Heart right ventricle (tissue), 16 donors: ENCODE measurements around the gene RILPL1. TPM values are rescaled to one million over a fixed set of nuclear protein-coding genes. Genes with fewer than 3 reads are reported as not detected.

ENCODE experiments used
- ATAC-seq, 8 donors: fragments of 200-7000 bp; cut with Tn5 transposase; one replicate each; pipeline ENCODE4 v1.9.1; 2020; ENCODE audit warnings: mild to moderate bottlenecking in 8 of 8, moderate library complexity in 8 of 8, moderate number of reproducible peaks in 1 of 8
- DNase-seq, 2 donors: peaks; one replicate each; pipeline ENCODE4 v3.0.0-alpha.2; 2020
- H3K27ac ChIP-seq, 10 donors: fragments of 200-600 bp; sonication (generic) in 2 of 10; one replicate each; pipeline versions ENCODE4 v1.5.0 to v1.8.0; 2020 to 2022; ENCODE audit warnings: mild to moderate bottlenecking in 3 of 10
- H3K27me3 ChIP-seq, 7 donors: fragments of 200-600 bp; one replicate each; pipeline ENCODE4 v1.8.0; 2021 to 2022; ENCODE audit warnings: mild to moderate bottlenecking in 2 of 7
- H3K36me3 ChIP-seq, 9 donors: fragments of 200-600 bp; sonication (generic) in 1 of 9; one replicate each; pipeline versions ENCODE4 v1.5.0 to v1.8.0; 2020 to 2022; ENCODE audit warnings: mild to moderate bottlenecking in 2 of 9
- H3K4me1 ChIP-seq, 9 donors: fragments of 200-600 bp; sonication (generic) in 1 of 9; one replicate each; pipeline versions ENCODE4 v1.5.0 to v1.8.0; 2020 to 2022; ENCODE audit warnings: mild to moderate bottlenecking in 4 of 9
- H3K4me3 ChIP-seq, 10 donors: fragments of 200-600 bp; sonication (generic) in 2 of 10; one replicate each; pipeline versions ENCODE4 v1.5.0 to v1.8.0; 2020 to 2022; ENCODE audit warnings: mild to moderate bottlenecking in 7 of 10, moderate library complexity in 2 of 10
- H3K9me3 ChIP-seq, 11 donors: fragments of 200-600 bp in 10 of 11; sonication (generic) in 2 of 11; one replicate each; pipeline versions ENCODE4 v1.5.0 to v1.8.0; 2013 to 2022; ENCODE audit warnings: mild to moderate bottlenecking in 2 of 11, control low read depth in 1 of 11, moderate library complexity in 1 of 11
- WGBS, 2 donors: extraction: QIAGEN DNeasy Blood & Tissue Kit; methylation state at CpG; one replicate each; pipeline ENCODE4 v1.1.7; 2013; ENCODE audit warnings: inconsistent platforms in 1 of 2; 5-methylcytosine and 5-hydroxymethylcytosine counted together
- intact Hi-C, 10 donors: fragments of 100-400 bp; cut with DNase I; formaldehyde crosslinking; loops; one replicate each; pipeline versions ENCODE4 v1.11.1 to v1.14.2; 2022
- polyA plus RNA-seq, 2 donors: library from polyadenylated mRNA; stranded (reverse); fragments of 200-250 nt; gene quantifications; one replicate each; pipeline ENCODE4 v1.2.3, GENCODE V29; 2013
- total RNA-seq, 10 donors: library from RNA; stranded (reverse); fragmentation: NEBNext Ultra II Directional in 3 of 10; extraction: Animal tissue kit (Norgen Biotek cat#: 25700) in 3 of 10; gene quantifications; one replicate each; pipeline versions ENCODE4 v1.2.1 to v1.2.4, GENCODE V29; 2021 to 2023
- TF ChIP-seq, protein P1 (sequence below), 9 donors: fragments of 200-600 bp; sonication (generic) in 2 of 9; IDR thresholded peaks; one replicate each; pipeline versions ENCODE4 v1.5.0 to v1.8.0; 2021 to 2022; ENCODE audit warnings: antibody characterized with exemption in 9 of 9, mild to moderate bottlenecking in 5 of 9, moderate library complexity in 1 of 9
- donor health status: Arrhythmogenic right ventricular cardiomyopathy.
- donor health status: ischemic (EF 13 %, LVEDD 7.1; RV severe dilation, severe dysfunction).
- donor health status: healthy with polysubstance abuse.
- donor health status: DM: no; HTN: yes; CAD: no.
- donor health status: DM: no; HTN: no; CAD: no.
- donor health status: ischemic (EF 25% LVEDD 6.9; RV normal size, moderate dysfunction).
- donor health status: ischemic (EF 25% LVEDD 5.7; RV mildly dilated, moderate dysfunction).
- donor health status: healthy.
- donor health status: DM: yes; HTN: yes; CAD: no.
- donor health status: Ischemic cardiomyopathy.
- donor health status: ischemic (EF 35%, LVEDD 5.7; RV mildly dilated, moderate dysfunction).
- donor health status: nonischemic (EF 11% LVEDD 7.7; RV severe dilation, severe dysfunction).
- donor health status: DM: yes; HTN: yes; CAD: no.
- donor health status: PGD.
- donor health status: ischemic (EF 29% LVEDD 5.4; RV normal size, mild dysfunction).
- donor health status: nonischemic (EF 23%, LVEDD 6.1; RV moderate dilation, normal function).

Gene RILPL1
- total and polyA plus RNA-seq, 12 donors = 71.4 to 132 (median 86.6) TPM

DNA sequence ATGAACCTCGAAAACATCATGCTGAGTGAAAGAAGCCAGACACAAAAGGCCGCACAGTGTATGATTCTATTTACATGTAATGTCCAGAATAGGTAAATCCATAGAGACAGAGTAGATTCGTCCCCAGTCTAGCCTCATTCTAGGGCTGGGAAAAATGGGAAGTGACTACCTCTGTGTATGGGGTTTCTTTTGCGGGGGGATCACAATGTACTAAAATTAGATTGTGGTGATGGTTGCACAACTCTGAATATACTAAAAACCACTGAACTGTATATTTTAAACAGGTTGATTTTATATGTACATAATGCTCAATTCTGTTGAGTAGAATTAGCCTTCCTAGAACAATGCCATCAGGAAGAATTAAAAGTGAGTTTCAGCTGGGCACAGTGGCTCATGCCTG lies 90.7 kb downstream of the RILPL1 start:
- ATAC-seq (no peak), DNase-seq (no peak)
- intact Hi-C loops = no loop called here
- Histone ChIP-seq H3K36me3 (no peaks in the 10 kb centered on the region), H3K4me1 (peaks cover 8 to 35% (median 28%) of the 10 kb centered on the region in 9 donors), H3K27ac (no peak overlapping the region), H3K9me3 (no peaks in the 10 kb centered on the region), H3K27me3 (no peaks in the 10 kb centered on the region), H3K4me3 (no peak overlapping the region)
- TF ChIP-seq, protein P1, sequence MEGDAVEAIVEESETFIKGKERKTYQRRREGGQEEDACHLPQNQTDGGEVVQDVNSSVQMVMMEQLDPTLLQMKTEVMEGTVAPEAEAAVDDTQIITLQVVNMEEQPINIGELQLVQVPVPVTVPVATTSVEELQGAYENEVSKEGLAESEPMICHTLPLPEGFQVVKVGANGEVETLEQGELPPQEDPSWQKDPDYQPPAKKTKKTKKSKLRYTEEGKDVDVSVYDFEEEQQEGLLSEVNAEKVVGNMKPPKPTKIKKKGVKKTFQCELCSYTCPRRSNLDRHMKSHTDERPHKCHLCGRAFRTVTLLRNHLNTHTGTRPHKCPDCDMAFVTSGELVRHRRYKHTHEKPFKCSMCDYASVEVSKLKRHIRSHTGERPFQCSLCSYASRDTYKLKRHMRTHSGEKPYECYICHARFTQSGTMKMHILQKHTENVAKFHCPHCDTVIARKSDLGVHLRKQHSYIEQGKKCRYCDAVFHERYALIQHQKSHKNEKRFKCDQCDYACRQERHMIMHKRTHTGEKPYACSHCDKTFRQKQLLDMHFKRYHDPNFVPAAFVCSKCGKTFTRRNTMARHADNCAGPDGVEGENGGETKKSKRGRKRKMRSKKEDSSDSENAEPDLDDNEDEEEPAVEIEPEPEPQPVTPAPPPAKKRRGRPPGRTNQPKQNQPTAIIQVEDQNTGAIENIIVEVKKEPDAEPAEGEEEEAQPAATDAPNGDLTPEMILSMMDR (IDR thresholded peaks at IDR 0.05) = no peak
- 68 to 91% methylated on average over 4 of the region's 4 CpGs for WGBS, 2 donors

DNA sequence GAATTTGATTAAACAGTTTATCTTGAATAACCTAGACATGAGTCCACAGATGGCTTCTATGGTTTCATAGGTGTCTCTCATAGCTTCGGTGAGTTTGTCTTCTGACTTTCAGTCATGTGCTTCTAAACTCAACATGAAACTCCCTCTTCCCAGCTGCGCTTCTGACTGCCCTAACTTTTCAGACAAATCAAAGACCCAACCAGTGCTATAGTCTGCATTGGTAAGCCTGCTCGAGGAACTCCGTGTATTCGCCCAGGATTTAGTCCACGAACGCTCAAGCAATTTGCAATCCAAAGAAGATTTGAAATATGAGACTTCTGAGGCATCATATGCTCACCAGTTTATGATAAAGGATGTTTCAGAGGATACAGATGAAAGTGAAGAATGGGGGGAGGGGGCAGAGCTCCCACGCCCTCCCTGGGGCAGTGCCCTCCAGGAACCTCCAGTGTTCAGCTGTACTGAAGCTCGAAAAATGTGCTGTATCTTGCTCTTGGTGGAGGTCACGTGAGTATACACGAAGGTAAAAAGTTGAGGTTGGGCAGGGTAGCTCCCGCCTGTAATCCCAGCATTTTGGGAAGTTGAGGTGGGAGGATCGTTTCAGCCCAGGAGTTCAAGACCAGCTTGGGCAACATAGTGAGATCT lies 91.9 kb downstream of the RILPL1 start:
- TF ChIP-seq, protein P1 (IDR thresholded peaks at IDR 0.05) = no peak
- ATAC-seq = no peak
- no peak overlapping the region for H3K4me3 ChIP-seq
- DNase-seq = no peak
- no peaks in the 10 kb centered on the region for H3K36me3 ChIP-seq
- intact Hi-C loops = no loop called here
- H3K27me3 ChIP-seq = no peaks in the 10 kb centered on the region
- H3K9me3 ChIP-seq = no peaks in the 10 kb centered on the region
- H3K27ac ChIP-seq = no peak overlapping the region
- peaks cover 8 to 42% (median 27%) of the 10 kb centered on the region in 9 donors for H3K4me1 ChIP-seq
- 90 to 92% methylated on average over 13 of the region's 13 CpGs for WGBS, 2 donors

DNA sequence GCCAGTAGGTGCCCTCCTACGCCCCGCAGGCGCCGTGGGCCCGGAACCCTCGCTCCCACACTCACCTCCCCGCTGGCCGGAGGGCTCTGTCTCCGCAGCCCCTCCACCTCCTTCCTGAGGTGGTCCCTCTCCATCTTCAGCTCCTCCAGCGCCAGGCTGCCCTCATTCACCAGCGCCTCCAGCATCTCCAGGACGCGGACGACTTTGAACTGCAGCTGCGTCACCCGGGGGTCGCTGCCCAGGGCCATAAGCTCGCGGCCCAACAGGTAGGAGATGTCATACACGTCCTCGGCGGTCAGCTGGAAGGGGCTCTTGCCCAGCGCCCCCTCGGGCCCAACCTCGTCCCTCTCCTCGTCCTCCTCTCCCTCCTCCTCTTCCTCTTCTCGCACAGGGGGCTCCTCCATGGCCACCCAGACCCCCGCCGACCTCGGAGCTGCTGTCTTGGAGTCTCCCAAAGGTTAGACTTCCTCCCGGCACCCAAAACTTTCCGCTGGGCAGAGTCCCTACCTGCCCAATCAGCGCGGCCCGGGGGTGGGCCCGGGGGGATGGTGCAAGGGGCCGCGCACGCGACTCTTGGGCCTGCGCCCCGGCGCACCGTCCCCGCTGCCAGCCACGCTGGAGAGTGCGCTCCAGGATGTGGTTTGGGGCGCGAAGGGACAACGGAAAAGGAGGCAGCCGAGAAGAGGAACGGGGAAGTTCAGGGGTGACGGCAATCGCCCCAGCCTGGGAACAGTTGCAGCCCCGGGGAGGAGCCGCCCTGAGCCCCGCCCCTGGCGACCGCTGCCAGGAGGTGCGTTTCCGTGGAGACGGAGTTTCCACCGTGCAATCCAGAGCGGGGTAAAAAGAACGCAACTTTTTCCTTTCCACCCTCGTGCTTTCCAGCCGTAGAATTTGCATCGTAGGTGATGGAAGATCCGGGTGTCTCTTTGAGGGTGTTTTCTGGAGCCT lies 97.2 kb downstream of the RILPL1 start, which contains the start of gene RILPL2:
Gene RILPL2, minus strand, starts transcription at position 668 of the 948 bp plus-strand sequence. Its CDS starts 264 bp downstream, at position 404.
- TF ChIP-seq, protein P1 (IDR thresholded peaks at IDR 0.05) = peak in 1 of 9 donors; percentile 11
- 1% methylated on average over 67 to 69 of the region's 69 CpGs for WGBS, 2 donors

DNA sequence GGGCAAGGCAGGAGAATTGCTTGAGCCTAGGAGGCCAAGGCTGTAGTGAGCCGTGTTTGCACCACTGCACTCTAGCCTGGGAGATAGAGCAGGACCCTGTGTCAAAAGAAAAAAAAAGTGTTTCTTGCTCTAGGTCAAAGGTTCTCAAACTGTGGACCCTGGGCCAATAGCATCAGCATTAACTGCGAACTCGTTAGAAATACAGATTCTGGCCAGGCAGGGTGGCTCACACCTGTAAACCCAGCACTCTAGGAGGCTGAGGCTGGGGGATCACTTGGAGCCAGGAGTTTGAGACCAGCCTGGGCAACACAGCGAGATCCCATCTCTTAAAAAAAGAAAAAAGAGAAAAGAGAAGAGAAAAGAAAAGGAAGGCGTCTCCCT lies 97.9 kb downstream of the RILPL1 start:
- TF ChIP-seq, protein P1 (IDR thresholded peaks at IDR 0.05) = no peak
- H3K27ac ChIP-seq = peak overlapping the region in 9 of 10 donors; percentile 69 to 98 (median 81)
- ATAC-seq (peak in 1 of 8 donors; percentile 2), DNase-seq (no peak)
- H3K27me3 ChIP-seq = no peaks in the 10 kb centered on the region
- 55 to 56% methylated on average over 5 of the region's 5 CpGs for WGBS, 2 donors
- intact Hi-C loops = no loop called here
- peaks cover 0 to 56% (median 37%) of the 10 kb centered on the region in 9 donors for H3K4me1 ChIP-seq
- peaks cover 0 to 12% (median 0%) of the 10 kb centered on the region in 9 donors for H3K36me3 ChIP-seq
- no peaks in the 10 kb centered on the region for H3K9me3 ChIP-seq
- H3K4me3 ChIP-seq = peak overlapping the region; percentile 61 to 91 (median 82)

More for the DNA sequence above, 97.2 kb downstream of the RILPL1 start, which contains the start of gene RILPL2:
- Histone ChIP-seq H3K27me3 (no peaks in the 10 kb centered on the region), H3K4me3 (peak within 1 kb of the TSS; percentile 61 to 91 (median 82)), H3K4me1 (peaks cover 0 to 54% (median 37%) of the 10 kb centered on the region in 9 donors), H3K36me3 (peaks cover 0 to 6% (median 0%) of the 10 kb centered on the region in 9 donors), H3K27ac (peak within 1 kb of the TSS in 9 of 10 donors; percentile 69 to 98 (median 81)), H3K9me3 (no peaks in the 10 kb centered on the region)
- intact Hi-C loops = no loop called here
- ATAC-seq (peak; percentile 95 to 97 (median 96)), DNase-seq (peak; percentile 91)
